Measurements from ENCODE around the gene NEO1. TPM values are rescaled to one million over a fixed set of nuclear protein-coding genes. Genes with fewer than 3 reads are reported as not detected.

The NEO1 gene
- polyA plus RNA-seq, 3 donors = 135 to 149 (median 136) TPM

DNA sequence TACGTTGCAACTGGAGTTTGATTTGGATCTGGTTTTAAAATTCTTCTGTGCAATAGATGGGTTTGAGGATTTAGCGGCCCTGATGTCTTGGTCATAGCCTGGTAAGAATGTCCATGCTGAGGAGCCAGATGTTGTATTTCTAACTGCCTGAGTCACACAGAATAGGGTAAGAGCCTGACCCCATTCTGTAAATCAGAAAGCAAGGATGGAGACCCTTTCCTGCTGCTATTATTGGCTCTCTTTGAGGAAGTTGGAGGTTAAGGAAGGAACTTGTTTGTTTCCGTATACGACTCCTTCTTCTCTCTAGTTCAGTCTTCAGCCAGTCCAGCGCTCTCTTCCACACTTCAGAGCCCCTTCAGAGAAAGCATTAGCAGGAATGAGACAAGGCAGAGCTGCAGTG, 251.4 kb downstream of the NEO1 start:
- peak; percentile 61 for DNase-seq

DNA sequence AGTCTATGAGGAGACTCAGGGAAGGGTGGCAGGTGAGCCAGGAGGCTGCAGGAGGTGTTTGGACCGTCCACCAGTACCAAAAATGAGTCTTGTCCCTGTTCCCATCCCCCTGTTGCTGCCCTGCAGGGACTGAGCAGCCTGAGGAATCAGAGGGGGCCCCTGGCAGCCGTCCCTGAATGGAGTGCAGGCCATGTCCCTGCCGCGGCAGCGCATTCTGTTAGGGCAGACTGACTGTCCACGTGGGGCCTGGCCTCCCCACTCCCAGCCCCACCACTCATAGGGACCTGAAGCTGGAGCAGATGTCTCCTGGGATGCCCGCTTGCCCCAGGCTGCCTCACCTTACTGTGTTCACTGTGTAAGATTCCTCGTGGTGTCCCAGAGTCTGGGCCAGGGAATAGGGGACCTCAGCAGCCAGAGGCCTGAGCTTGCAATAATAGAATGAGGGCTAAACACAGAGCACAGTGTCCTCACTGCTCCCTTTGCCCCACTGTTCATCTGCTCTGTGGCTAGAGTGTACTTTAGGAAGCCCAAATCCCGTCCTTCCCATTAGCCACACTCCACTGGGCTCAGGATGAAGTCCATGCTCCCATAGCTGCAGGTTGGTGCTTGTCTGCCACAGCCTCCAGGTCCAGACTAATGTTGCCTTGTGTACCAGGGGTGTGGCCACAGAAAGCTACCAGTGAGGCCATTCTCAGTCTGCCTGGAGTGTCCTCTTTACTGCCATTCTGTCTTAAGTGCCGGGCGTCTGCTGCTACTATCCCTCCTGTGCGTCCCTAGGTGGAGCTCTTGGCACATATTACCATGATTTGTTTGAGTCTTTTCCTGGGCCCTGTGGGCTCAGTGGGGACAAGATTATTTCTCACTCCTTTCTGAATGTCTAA, 253.3 kb downstream of the NEO1 start:
- peak; percentile 63 for DNase-seq

DNA sequence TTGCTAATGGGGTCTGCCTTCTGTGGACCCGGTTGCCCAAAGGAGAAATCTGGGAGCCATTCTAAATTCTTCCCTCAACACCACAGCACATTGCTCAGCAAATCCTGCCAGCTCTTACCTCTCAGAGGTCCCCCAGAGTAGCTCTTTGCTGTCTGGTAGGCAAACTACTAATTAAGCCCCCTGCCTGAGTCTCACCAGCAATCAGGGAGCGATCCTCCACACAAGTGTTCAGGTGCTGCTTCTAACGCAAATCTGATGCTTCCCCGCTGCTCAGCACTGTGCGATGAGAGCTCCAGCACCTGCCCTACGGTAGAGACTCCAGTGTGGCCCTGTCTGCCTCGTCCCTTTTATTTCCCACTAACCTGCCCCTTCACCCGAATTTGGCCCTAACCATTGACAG, 256.0 kb downstream of the NEO1 start:
- DNase-seq = no peak

DNA sequence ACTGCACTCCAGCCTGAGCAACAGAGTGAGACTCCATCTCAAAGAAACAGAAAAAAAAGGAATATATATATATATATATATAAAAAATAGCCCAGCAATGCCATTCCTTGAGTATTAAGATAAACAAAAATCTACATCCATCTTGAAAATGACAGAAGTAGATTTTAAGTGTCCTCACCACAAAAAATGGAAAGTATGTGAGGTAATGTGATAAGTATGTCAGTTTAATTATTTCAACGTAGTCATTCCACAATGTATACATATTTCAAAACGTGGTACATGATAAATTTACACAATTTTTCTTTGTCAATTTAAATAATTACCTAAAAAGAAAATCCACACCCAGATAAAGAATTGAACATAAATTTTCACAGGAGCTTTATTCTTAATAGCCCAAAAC, 261.6 kb downstream of the NEO1 start:
- no peak for DNase-seq

DNA sequence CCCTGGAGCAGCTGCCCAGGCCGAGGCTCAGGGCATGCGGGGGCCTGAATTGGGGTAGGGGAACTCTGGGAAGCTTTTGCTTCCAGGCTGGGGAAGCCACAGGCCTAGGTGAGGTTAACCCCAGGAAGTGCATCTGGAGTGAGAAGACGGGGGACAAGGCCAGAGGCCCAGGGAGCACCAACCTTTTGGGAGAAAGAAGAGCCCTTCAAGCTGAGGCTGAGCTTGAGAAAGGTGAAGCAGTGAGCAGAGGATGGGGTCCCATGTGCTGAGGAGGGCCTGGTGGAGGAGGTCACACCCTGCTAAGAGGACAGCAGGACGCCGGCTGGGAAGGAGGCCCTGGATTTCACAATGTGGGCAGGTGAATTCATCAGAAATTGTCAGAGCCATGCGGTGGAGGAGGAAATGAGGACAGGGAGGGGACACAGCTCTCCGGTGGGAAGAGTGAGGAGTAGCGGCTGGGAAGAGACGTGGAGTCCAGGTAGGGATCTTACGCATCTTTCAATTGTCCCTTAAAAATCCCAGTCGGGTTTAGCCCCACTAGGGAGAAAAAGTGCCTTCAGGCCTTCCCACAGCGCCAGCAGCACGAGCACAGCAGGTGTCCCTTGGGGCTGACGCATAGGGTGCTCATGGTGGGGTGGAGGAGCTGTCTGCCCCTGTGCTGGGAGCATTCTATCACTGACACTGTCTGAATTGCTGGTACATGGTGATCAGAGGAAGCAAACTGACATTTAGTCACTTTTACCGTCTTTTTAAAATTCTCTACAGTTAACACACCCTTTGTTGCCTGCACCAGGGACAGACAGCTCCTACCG, 265.6 kb downstream of the NEO1 start:
- DNase-seq = no peak

DNA sequence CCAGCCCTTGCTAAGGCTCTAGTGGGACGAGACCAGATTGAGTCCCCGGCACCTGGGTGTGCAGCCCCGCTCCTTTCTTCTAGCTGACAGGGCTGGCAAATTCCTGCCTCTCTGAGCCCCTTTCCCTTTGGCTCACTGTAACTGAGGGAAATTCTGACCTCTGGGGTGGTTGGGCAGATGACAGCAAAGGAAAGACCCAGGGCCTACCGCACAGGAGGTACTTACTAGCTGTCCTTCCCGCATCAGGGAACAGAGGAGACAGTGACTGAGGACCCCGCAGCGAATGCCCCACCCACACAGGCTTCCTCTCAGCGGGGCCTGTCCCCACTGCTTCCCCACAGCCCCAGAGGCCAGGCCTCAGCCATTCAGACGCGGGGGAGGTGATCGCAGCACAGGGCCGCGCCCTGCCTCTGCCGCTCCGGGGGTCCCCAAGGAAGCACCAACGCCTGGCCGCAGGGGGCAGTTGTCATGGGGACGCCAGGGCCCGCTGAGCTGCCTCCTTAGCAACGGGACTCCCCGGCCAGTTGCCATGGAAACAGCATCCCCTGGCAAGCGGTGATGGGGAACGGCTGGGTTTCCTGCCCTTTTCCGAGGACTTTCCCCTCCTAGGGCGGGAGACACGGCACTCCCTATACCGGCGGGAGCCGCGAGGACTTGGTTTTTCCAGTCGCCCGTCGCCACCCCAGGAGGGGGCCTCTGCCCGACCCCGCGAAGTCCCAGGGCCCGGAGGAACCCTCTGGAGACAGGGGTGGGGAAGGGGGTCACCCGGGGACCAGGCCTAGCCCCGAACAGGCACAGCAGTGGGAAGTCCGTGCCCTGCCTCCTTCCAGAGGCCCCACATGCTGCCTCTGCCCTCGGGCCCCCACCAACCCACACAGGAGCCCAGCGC, 266.4 kb downstream of the NEO1 start:
- peak; percentile 41 for DNase-seq

DNA sequence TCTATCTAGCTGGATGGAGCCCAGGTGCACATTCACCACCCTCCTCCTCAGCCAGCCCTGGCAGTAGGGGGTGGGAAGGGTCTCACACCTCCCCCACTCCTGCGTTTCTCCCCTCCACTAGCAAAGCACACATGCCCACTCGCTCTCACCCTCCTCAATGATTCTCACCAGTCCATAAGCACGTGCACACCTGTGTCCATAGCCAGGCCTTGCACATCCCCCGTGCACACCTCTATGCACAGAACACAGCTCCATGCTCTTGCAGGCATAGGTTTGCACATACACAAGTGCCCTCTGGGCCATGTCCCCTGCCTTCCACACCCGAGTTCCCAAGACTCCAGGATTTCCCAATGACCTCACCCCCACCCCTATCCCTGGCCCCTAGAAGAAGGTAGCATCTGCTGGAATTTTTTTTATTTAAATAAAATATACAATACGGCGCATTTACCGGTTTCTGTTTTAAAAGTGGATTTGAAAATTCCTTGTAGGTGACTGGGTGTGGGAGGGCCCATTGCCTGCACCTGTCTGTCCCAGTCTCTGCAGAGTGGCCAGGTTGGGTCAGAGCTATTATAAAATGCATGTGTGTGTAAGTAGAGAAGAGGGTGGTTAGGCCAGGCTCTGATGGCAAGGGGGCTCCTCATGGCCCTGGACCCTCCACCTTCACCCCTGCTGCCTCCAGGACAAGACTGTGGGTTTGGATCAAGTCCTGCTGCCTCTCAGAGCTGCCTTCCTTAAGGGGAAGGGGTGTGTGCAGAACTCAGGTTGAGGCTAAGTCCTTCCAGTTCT, 267.4 kb downstream of the NEO1 start:
- DNase-seq = no peak

DNA sequence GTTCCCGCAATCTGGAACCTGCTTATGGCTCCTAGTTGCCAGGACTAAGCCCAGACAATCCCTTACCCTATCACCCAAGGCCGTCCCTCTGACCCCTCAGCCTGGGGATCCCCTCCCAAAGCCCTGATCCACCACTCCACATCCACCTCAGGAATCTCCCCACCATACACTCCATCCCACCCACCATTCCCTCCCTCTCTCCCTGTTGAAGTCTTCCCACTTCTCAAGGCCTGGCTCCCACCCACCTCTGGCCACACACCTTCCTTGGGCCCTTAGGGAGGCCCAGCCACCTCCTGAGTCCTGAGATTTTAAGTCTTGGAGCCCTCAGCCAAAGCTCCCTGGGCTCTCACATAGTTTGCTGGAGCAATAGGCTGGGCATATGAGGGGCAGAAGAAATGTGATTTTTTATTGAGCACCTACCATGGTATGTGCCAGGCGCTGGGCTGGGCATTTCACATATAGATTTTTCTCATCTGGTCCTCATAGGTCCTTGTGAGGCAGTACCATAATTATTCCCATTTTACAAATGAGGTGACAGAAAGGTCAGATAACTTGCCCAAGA, 268.4 kb downstream of the NEO1 start:
- DNase-seq = no peak

DNA sequence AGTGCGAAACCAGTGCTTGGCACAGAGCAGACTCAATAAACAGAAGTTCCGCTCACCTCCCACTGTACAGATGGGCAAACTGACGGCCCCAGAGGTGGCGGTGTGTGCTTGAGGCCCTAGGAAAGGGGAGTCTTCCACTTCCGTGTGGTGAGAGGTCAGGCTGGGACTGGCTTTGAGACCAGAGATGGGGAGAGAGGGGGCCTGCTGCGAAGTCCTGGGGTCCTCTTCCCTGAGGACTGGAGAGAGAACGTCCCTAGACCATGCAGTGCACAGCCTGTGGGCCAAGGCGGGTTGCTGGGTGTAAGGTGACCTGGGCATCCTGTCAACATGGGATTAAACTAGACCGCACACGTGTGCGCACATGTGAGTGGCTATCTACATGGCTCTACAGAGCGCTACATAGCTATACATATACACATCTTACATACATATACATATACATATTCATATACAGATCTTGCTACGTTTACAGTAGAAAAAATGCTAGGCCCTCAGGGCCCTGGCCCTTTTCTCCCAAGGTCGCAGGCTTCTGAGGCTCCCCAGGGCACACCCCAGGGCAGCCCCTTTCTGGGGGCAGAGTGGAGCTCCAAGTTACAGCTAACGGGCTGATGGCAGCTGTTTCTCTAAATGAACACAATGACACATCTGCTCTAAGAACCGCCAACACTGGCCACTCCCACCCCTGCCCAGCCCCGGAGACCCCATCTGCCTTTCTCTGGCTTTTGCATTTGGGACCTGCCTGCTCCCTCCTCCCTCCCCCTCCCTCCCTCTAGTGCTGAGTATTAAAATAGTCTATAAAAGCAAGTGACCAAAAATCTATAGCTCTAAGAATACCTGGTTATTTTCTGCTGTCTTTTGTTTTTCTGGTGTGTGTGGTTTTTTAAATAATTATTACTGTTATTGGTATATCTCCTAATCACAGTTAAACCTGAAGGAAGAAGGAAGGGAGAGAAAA, 269.5 kb downstream of the NEO1 start:
- DNase-seq = no peak

DNA sequence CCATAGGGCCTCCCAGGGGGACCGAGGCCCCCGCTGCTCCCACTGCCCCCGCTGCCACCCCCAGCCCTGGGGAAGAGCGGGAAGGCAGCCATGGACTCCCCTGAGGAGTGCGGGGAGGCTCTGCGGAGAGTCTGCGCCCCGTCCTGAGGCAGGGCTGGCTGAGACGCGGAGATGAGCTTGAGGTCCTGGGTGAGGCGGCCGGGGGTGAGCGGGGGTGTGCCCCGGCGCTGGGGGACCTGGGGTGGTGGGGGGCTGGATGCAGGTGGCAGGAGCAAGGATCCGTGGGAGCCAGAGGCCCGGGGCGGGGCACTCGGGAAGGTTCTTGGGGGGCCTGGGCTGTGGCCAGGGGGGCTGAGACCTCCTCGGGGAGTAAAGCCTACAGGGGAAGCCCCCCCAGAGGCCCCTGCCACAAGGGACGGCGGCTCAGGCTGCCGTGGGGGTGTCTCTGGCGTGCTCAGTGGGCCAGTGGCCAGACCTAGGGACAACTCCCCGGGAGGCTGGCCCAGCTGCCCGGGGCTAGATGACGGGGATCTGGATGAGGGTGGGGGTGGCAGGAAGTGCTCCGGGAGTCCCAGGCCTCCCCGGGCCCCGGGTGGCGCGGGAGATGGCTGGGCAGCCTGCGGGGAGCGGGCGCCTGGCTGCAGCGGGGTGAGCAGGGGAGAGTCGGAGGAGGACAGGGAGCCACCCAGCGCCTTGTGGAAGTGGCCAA, 270.6 kb downstream of the NEO1 start:
- no peak for DNase-seq

DNA sequence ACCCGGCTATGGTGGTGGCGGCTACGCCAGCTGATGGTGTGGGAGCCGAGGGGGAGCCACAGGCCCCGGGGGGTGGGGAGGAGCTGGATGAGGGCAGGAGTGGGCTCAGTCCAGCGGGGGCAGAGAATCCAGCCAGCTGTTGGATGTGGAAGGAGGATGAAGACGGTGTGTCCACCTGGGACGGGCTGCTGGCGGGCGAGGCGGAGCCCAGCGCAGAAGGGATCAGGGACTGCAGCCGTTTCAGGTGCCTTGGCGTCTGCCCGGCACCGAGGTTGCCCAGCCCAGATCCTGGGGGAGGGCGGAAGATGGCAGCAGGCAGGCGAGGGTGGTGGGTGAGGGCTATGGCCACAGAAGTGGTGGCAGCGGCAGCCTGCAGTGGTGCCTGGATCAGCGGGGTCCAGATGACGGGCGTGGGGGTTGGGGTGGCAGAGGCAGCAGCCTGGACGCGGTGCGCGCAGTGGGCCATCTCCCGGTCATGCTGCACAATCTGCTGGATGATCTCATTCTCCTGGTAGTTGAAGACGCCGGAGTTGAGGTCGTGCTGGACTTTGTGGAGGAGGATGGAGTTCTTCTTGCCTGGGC, 271.2 kb downstream of the NEO1 start:
- DNase-seq = no peak

DNA sequence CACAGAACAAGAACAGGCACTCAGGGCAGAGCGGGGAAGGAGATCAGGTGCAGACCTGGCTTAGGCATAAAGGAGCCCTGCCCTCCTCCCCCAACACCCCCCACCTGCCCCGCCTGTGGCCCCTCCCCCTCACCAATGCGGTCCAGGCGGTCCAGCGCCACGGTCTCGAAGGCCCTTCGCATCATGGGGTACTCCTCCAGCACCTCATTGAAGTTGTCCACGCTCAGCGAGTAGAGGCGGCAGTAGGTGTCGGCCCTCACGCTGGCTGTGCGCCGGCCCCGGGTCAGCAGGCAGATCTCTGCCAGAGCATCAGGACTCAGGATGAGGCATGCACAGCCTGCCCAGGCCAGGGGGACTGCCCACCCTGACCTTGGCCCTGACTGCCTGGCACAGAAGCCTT, 271.7 kb downstream of the NEO1 start:
- no peak for DNase-seq

DNA sequence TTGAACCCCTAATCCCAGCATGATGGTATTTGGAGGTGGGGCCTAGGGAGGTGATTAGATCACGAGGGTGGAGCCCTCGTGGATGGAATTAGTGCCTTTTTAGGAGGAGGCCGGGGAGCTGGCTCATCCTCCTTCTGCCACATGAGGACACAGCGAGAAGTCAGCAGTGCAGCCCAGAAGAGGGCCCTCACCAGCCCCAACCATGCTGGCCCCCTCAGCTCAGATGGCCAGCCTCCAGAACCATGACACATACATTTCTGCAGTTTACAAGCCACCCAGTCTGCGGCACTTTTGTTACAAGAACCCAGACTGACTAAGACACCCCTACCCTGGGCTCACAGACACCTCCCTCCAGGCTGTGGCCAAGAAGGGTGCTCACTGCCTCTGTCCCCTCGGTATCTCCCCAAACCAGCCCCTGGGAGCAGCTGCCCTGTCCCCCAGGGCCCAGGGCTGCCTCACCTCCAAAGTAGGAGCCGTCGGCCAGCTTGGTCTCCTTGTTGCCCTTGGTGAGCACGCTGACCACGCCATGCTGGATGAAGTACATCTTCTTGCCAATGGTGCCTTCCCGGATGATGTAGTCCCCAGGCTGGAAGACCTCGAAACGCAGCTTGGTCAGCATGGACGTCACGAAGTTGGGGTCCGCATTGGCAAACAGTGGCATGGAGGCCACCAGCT, 272.4 kb downstream of the NEO1 start:
- no peak for DNase-seq

DNA sequence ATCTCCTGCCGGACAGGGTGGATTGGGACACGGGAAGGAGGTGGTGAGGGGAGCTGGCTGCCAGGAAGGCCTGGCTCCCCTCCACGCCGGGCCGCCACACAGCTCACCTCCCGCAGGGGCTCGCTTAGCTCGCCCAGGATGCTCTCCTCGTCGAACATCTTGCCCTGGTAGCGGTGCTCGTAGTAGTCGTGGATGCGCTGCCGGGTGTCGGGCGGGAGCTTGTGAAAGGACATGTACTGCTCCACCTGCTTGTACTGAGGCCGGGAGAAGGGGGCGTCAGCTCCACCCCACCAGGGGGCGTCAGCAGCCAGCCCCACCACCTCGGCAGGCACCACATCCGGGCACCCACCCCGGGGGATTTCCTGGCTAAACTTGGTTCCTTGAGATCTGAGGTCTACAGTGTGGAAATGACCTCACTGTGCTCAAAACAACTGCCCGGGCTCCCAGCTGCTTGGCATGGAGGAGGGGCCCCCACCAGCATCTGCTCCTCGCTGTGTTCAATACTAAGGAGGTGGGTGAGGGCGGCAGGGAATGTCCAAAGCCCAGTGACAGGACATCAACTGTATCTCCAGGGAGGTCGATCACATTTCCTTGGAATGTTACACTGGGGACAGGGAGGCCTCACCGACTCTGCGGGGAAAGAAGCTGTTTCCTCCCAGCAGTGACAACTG, 273.1 kb downstream of the NEO1 start:
- DNase-seq = no peak

DNA sequence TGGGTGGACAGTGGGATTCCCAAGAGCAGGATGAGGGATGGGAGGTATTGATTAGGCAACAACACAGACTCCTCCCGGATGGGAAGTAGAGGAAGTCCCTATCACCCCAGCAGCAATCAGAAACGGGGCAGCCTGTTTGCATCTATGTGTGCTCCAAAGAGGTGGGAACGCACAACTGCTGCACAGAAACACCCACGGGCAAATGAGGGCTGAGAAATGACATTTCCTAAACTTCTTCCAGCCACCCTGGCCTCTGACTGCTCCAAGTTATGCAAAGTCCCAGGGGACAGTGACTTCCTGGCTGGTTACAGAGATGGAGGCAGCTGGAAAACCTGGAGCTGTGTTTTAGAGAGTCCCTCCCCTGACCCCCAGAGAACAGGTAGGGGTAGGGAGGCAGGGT, 273.9 kb downstream of the NEO1 start:
- no peak for DNase-seq

DNA sequence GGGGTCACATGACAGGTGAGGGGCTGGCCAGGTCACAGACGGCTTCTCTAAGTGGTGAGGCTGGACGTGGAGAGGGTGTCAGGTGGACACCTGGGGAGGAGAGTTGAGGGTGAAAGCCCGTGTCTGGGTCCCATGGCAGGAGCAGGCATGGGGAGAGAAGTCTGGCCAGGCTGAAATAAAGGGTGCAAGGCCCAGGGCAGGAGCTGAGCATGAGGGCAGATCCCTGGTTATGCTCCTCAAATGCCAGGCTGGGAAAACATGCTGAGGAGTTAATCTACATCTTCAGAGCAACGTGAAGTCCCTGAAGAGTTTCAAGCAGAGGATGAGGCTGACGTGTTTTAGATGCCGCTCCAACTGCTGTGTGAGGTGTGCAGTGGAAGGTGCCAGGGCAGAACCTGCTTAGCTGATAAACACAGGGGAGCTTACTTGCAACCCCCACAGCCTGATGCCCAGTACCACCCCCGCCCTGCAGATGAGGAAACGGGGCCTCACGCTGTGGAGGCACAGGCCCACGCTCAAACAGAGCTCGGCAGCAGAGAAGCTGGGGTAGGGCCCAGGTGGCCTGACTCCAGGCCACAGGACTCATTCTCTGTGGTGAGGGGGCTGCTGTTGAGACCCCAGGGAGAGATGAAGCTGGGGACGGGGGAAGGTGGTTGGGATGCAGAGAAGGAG, 276.0 kb downstream of the NEO1 start:
- DNase-seq = no peak

DNA sequence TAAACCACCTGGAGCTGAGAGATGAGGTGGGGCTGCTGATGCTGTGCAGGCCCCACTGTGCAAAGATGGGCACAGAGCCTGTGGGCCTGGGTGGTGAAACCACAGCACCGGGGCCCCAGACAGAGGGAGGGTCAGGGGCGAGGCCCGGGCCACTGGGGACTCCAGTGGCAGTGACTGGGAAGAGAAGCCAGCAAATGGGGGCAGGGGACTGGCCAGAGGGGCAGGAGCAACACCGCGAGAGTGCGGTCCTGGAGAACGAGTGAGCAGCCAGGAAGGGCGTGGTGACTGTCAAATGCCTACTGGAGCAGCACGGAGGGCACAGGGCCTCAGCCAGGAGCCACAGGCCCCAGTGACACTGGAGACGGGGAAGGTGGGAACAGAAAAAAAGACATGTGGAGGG, 276.7 kb downstream of the NEO1 start:
- DNase-seq = no peak
